IMR-90 (cell line): ENCODE results near the gene SAMD10.

ENCODE experiments used
- CEBPB ChIP-seq: IDR thresholded peaks from 2 replicates; pipeline ENCODE4 v1.6.1; 2012; ENCODE audit warnings: low read depth, low read length, improper control_type of control experiment
- CTCF ChIP-seq: conservative IDR thresholded peaks from 2 replicates; pipeline ENCODE4 v1.5.1; 2012; ENCODE audit warnings: mild to moderate bottlenecking, low read depth, low read length, improper control_type of control experiment
- FOS ChIP-seq: fragments of 150-350 bp; IDR thresholded peaks from 2 replicates; pipeline ENCODE4 v1.6.1; 2016; ENCODE audit warnings: low read depth, low read length
- MAFK ChIP-seq: IDR thresholded peaks from 2 replicates; pipeline ENCODE4 v1.6.1; 2012; ENCODE audit warnings: low read depth, low read length, improper control_type of control experiment
- MAZ ChIP-seq: IDR thresholded peaks from 2 replicates; pipeline ENCODE4 v1.6.1; 2012; ENCODE audit warnings: low read depth, mild to moderate bottlenecking, low read length, improper control_type of control experiment, moderate library complexity, borderline replicate concordance
- MXI1 ChIP-seq: IDR thresholded peaks from 2 replicates; pipeline ENCODE4 v1.6.1; 2012; ENCODE audit warnings: low read depth, mild to moderate bottlenecking, low read length, moderate library complexity, borderline replicate concordance
- NFE2L2 ChIP-seq: fragments of 150-350 bp; IDR thresholded peaks from 2 replicates; pipeline ENCODE4 v1.6.1; 2016; ENCODE audit warnings: low read depth, mild to moderate bottlenecking, low read length
- POLR2A ChIP-seq: IDR thresholded peaks from 2 replicates; pipeline ENCODE4 v1.6.1; 2012; ENCODE audit warnings: mild to moderate bottlenecking, low read depth, low read length
- RAD21 ChIP-seq: IDR thresholded peaks from 2 replicates; pipeline ENCODE4 v1.6.1; 2012; ENCODE audit warnings: low read length, improper control_type of control experiment
- RCOR1 ChIP-seq: IDR thresholded peaks from 2 replicates; pipeline ENCODE4 v1.6.1; 2012; ENCODE audit warnings: mild to moderate bottlenecking, low read length, improper control_type of control experiment; ENCODE audit not compliant: insufficient replicate concordance
- RFX5 ChIP-seq: IDR thresholded peaks from 2 replicates; pipeline ENCODE4 v1.8.0; 2012; ENCODE audit warnings: low read depth, mild to moderate bottlenecking, low read length, moderate library complexity
- SMC3 ChIP-seq: fragments of 150-350 bp; IDR thresholded peaks from 2 replicates; pipeline ENCODE4 v1.6.1; 2016; ENCODE audit warnings: low read depth, mild to moderate bottlenecking, antibody characterized with exemption, low read length, moderate library complexity
- USF2 ChIP-seq: fragments of 150-350 bp; IDR thresholded peaks from 2 replicates; pipeline ENCODE4 v1.6.1; 2017; ENCODE audit warnings: mild to moderate bottlenecking, antibody characterized with exemption, low read length, low read depth

GRCh38 chr20:63968136-63968927 is 11.1 kb downstream of the SAMD10 start:
- no peak for TF ChIP-seq POLR2A
- no peak for TF ChIP-seq CTCF
- no peak for TF ChIP-seq NFE2L2
- no peak for TF ChIP-seq USF2
- TF ChIP-seq MAZ = no peak
- TF ChIP-seq SMC3 = no peak
- TF ChIP-seq MAFK = no peak
- no peak for TF ChIP-seq RFX5
- no peak for TF ChIP-seq CEBPB
- TF ChIP-seq RAD21 = no peak
- TF ChIP-seq MXI1 = no peak
- no peak for TF ChIP-seq FOS
- TF ChIP-seq RCOR1 = no peak
